OCI-LY7 (cell line): Measurements from ENCODE around the gene MTMR2.
"Not testable (repeated sequence)": the region's sequence is repeated elsewhere in the genome, so short reads cannot be mapped to it uniquely, and the experiment has no call there.

ENCODE experiments used
- CTCF ChIP-seq: fragments of 200-600 bp; sonication (generic); conservative IDR thresholded peaks from 2 replicates; pipeline ENCODE4 v1.5.1; 2014; ENCODE audit warnings: mild to moderate bottlenecking, antibody characterized with exemption, low read length, moderate library complexity, mixed read lengths
- EZH2phosphoT487 ChIP-seq: fragments of 200-600 bp; sonication (generic); IDR thresholded peaks from 2 replicates; pipeline ENCODE4 v1.6.1; 2018; ENCODE audit warnings: low read depth, borderline replicate concordance, mild to moderate bottlenecking, mixed run types, antibody characterized with exemption, low read length, moderate library complexity, mixed read lengths

- not testable (repeated sequence) for TF ChIP-seq CTCF, EZH2phosphoT487
Measured at GRCh38 chr11:95854362-95854761, 69.5 kb downstream of the MTMR2 start.
